Glomerular visceral epithelial cell (primary cell): ENCODE results near the gene POU4F1.

Source experiments
- DNase-seq: peaks from one replicate; pipeline ENCODE4 v3.0.0-alpha.2; 2016; ENCODE audit errors: extremely low spot score

POU4F1 gene, protein sequence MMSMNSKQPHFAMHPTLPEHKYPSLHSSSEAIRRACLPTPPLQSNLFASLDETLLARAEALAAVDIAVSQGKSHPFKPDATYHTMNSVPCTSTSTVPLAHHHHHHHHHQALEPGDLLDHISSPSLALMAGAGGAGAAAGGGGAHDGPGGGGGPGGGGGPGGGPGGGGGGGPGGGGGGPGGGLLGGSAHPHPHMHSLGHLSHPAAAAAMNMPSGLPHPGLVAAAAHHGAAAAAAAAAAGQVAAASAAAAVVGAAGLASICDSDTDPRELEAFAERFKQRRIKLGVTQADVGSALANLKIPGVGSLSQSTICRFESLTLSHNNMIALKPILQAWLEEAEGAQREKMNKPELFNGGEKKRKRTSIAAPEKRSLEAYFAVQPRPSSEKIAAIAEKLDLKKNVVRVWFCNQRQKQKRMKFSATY

DNA sequence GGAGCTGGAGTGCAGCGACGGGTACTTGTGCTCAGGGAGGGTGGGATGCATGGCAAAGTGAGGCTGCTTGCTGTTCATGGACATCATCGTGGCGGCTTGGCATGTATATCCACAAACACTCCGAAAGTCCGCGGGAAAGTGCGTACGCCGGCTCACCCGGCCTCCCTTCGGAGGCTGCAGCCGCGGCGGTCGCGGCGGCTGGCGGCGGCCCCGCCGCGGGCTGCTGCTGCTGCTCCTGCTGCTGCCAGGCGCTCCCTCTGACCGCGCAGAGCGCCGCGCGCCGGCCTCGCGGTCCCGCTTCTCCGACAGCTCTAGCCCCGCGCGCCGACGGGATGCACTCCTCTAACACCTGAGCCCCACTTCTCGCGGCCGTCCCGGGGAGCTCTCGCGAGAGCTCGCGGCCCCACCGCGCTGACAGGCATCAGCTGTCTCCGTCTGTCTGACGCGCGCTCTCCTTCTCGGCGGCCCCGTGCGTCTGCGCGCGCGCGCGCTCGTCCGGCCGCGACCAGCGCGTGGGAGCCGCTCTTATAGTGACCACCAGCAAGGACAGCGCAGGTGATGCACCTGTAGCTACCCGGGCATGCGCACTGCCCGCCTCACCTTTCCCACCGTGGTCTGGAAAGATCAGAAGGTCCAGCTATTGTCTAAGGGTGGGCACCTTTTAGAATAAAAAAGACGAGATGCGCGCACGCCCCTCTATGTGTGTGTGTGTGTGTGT, at the start of gene POU4F1:
Gene POU4F1 (minus strand): TSS at position 313 of the 718 bp plus-strand sequence. CDS start 226 bp downstream, at position 87.
- DNase-seq, result peak; percentile 71

DNA sequence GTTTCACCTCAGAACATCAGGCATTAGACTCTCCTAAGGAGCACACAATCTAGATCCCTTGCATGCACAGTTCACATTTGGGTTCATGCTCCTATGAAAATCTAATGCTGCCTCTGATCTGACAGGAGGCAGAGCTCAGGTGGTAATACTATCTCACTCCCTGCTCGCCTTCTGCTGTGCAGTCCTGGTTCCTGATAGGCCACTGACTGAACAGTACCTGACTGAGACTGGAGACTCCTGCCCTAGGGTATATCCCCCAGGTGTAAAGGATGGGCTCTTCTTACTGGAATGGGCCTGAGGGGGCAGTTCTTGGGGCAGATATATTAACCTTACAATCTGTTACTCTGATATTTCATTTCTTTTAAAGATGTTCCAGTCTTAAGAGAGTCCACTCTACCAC, 49.3 kb upstream of the POU4F1 start:
- DNase-seq, result no peak

DNA sequence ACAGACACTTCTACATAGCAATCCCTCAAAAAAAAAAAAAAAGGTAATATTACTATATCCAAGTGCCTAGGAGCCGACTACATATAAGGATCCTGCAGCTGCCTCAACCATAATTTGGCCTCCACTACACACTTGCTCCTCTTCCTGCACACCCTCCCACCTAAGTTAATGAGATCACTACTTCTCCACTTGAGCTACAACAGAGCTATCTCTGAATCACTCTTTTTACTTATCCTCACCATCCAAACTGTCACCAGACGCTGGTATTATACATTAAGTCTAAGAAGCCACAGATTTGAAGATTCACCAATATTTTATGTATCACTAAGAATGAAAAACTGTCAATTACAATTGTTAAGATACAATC, 47.3 kb upstream of the POU4F1 start:
- no peak for DNase-seq

DNA sequence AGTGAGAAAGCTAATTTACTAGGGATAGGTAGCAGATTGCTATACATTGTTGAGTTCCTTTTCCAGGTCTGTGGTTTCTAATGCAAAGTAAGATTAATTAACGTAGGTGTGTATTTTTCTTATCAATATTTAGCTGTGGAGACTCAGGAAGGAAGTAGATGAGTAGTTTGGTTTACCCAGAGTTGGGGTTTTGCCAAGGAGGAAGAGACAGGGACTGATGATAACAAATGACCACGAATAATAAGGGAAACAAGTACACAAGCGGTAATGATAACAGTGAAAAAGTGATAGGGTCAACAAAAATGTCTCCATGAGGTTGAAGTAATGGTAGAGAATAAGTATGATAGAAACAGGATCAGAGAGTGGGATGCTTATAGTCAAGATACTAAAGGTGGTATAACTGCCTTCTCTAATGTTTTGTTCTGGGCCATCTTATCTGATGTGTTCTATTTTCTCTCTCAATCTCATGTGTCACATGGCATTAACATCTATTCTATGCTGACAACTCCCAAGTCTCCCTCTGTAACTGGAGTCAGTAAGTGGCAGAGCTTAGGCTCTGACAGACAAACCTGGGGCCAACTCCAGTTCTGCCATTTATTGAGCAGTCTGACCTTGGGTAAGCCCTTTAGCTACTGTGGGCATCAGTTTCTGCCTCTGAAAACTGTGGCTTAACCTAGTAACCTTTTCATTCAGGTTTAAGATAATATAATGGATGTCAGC, 46.8 kb upstream of the POU4F1 start:
- no peak for DNase-seq

DNA sequence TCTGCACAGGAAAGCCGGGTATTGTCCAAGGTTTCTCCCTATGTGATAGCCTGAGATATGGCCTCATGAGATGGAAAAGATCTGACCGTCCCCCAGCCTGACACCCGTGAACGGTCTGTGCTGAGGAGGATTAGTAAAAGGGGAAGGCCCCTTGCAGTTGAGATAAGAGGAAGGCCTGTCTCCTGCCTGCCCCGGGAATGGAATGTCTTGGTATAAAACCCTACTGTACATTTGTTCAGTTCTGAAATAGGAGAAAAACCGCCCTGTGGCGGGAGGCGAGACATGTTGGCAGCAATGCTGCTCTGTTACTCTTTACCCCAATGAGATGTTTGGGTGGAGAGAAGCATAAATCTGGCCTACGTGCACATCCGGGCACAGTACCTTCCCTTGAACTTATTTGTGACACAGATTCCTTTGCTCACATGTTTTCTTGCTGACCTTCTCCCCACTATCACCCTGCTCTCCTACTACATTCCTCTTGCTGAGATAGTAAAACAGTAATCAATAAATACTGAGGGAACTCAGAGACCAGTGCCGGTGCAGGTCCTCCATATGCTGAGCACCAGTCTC, 43.8 kb upstream of the POU4F1 start:
- DNase-seq, result peak; percentile 23

DNA sequence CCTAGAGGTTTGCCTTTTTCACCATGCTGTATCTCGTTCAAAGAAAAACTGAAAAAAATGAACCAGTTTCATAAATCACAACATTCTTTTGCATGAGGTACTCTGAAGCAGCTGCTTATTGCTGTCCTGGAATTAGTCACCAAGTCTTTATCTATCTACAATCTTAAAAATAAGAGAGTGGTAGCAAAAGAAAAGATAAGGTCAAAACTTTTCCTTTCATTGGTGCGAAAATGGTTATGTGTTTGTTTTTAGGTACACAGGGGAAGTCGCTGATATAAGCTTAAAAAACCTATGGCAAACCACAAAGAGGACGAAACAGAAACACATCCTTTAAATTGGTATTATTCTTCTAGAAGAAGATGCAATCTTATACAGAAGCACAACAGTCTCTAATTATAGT, 34.9 kb upstream of the POU4F1 start:
- no peak for DNase-seq

DNA sequence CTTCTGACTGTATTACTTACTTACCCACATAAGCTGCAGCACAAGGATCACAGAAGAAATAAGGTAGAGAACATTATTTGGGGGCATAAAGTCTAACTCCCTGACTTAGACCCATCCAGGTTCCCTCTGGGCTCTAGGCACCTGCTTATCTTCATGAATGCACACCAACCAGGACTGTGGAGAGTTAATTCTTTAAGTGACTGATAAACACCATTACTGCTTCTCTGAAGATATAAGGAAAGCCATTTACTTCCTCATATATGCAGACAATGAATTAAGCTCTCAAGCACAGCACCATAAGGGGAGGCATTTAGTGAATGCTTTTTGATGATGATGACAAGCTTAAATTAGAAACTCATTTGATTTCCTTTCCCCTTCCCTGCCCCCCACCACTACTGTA, 33.1 kb upstream of the POU4F1 start:
- no peak for DNase-seq

DNA sequence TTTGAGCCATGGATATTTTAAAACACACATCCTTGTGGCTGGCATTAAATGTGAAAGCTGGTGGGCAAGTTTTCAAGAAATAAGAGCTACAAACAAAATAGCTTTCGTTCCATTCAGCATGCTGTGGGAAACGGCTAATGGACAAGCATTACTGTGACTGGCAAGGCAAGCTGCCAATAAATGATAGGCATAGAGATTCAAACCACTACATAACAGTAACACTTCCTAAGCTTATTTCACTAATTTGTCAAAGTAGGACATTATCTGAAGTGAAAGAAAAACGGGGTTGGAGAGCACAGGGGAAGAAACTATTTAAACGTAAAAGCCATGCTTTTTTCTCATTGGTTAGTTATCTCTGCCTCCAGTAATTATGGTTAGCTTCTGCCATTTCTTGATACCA, 29.6 kb upstream of the POU4F1 start:
- no peak for DNase-seq

DNA sequence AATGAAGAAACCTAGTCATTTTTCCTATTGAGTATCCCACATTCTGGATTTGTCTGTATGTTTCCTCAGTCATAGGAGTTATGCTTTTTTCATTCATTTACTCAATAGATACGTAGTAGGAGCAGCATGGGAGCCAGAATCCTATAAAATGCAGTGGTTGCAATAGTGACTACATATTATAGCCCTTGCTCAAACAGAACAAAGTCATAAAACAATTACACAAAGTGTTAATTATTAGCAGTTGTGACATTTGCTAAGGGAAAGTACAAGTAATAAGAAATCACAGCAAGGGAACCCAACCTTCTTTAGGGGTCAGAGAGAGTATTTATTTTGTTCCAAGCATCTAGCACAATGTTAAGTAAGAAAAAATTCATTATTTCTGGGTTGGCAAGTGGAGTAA, 27.7 kb upstream of the POU4F1 start:
- no peak for DNase-seq

DNA sequence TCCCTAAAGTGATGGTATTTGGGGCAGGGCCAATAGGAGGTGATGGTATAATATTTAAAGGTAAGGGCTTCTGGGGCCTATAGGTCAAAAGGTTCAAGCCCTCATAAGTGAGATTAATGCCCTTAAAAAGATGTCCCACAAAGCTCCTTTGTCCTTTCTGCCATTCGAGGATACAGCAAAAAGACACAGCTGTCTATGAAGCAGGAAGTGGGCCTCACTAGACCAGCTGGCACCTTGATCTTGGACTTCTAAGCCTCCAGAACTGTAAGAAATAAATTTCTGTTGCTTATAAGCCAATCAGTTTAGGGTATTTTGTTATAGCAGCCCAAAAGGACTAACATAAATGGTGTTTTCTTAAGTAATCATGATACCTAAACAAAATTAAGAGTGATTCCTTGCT, 27.2 kb upstream of the POU4F1 start:
- DNase-seq, result no peak

DNA sequence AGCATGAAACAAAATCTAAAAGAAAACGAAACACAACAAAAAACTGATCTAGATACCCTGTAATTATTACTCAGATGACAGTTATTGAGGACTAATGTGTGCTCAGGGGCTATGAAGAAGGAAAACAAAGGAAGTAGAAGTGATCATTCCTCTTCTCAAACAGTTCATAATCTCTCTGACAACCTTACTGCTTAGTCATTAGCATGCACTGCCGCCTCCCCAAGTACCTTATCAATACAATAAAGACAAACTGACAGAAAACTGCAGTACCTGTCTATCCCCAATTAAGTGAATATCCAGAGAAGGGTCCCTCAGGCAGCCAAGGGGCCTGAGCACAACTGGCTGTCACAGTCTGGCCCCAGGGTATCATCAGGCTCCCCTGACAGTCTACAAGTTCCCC, 22.0 kb upstream of the POU4F1 start:
- DNase-seq, result no peak

DNA sequence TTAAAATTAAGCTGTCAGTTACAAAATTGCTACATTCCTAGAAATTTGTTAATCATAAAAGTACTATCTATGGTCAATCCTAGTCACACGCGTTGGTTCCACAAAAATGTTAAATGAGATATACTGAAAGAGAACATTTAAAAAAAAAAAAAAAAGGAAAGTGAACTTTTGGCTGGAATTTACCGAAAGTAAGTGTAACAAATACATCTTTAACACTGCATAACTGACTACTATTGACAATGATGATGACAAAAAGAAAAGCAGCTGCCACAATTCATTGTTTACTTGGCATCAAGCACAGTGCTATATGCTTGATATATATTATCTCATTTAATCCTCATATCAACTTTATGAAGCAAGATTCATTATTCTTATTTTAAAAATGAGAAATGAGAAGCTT, 19.8 kb upstream of the POU4F1 start:
- DNase-seq, result no peak

DNA sequence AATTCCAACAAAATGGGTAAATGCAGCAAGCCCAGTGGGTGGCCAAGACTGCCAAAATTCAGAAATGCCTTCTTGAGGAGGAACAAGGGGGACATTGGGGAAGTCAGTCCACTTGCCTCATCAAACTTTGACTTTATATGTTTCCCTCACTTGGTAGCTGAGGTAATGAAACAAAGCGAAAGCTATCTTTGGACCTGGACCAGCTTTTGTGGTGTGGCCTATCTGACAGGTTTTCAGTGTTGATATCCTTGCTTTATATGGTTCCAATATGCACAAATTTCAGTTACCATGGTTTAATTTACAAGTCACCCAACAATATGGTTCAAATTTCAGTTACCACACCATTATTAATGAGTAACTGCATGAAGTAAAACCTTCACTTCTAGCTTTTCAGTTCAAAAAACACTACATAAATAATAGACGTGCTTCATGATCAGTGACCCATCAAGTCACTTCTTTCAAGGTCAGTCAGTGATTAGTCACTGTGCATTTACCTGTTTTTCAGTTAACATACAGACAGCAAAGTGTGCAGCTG, 17.7 kb upstream of the POU4F1 start:
- no peak for DNase-seq

DNA sequence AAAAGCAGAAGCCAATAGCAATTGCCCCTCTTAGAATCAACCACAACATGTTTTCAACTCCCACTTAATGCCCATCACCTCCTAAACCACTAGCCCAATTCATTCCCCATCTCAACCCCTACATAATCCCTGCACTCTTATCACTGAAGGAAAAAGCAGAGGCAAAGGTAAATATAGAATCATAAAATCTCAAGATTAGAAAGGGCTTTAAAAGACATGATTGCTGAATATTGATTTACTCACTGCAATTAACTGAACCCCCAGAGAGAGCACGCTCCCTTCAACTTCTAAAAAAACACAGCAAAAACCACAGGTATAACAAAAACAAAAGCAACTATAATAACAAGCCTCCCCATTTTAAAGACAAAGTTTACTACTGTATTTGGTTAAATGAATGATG, 15.1 kb upstream of the POU4F1 start:
- no peak for DNase-seq

DNA sequence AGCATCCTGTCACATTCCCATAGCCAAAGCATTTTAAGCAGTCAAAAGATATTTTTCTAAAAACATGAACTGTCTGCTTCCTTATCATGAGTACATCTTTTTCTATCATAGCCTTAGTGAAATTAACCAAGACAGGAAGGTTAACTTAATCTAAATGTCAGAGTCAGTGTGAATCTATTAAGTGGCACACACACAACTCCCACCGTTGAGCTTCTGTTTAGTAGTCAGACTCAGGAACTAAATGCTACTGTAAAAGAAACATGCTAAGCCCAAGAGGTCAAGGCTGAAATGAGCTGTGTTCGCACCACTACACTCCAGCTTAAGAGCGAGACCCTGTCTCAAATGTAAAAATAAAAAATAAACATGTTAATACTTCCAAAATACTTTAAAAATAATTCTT, 7.7 kb upstream of the POU4F1 start:
- DNase-seq, result no peak

DNA sequence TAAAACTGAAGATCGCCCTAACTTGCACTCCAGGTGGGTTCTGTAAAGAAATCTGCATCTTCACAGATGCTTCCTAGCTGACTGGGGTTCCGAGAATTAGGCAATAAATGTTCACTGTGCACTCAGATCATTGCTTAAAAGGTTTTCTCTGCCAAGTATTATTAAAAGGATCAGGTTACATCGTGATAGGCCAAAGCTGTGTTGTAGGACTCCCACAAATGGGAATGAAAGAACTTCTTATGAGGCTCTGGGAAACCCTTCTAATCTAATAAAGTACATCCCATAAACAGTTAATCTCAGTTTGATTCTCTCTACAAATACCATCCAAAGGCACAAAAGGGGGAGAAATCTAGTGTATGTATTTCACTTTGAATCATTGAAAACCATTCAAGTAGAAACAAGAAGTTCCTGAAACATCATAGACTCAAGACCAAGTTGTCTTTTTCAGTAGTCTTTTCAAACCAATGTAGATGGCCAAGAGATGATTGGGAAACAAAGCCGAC, 7.1 kb upstream of the POU4F1 start:
- no peak for DNase-seq

DNA sequence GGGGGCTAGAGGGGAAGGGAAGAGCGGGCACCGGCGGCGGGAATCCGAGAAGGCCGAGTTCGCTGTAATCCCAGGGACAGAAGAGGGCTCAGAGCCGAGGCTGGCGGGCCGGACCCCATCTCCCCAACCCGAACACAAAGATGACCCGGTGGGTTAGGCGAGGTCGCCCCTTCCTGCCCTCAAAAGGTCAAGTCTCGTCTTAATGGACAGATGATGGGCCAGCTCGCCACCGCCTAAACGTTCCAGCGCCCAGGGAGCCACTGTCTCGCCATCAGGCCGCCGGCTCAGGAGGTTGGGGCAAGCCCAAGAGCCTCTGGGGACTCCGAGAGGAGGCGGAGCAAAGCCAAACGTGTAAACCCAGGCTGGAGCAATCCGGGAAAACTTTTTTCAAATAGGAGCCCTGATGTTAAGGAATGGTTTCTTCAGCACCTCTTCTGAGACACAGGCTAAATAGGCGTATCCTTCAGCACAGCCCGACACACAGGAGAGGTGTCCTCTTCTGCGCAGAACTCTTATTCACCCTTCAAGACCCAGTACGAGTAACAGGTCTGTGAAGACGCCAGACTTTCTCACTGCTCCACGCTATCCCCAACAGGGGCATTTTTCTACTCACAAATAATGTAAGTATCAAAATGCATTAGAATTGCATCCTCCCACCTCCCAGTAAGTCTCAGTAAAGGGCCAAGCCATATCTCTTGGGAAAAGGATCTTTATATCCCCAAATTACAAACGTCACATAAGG, 6.3 kb upstream of the POU4F1 start:
- no peak for DNase-seq

DNA sequence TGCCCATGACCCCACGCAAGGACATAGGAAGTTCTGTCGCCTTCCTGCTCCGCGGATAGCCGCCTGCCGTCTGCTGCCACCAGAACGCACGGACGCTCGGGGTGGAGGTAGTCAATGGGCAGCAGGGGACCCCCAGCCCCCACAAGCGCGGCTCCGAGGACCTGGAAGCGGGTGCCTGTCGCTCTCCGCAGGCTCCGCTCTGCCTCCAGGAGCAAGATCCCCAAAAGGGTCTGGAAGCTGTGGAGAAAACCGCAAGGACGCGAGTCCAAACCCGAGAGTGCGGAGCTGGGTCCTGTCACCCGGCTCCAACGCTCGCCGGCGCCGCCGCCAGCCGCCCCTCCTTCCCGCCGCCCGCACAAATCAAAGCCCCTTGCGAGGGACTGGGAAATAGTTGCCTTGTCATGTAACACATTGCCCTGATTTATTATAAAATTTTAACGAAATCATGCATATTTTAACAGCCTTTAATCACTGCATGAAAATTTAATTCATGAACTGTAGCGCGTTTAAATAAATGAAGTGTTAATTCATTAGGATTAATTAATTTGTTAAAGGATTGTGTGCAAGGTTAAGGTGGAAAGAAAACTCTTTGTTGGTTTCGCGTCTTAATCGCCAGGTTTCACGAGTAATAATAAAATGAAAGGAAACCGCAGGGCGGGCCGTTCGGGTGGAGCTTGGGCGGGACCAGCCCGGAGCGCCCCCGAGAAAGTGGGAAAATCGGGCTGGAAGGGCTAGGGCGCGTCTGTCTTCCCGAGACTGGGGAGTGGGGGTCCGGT, 5.5 kb upstream of the POU4F1 start:
- DNase-seq, result no peak

DNA sequence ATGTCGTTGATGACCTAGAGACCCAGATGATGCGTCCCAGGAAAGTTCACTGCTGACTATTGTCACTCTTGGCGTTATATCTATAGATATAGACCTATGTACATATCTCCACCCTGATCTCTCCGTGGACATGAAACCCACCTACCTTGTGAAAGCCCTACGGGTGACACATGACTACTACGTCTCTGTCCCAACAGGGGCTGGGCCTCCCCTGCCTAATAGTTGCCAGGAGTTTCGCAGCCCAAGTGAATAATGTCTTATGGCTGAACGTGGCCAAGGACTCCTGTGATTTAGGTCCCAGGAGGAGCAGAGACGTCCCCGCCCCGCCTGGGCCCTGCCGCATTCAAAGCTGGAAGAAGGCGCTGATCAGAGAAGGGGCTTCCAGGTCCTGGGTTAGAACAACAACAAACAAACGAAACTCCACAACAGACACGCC, 4.9 kb upstream of the POU4F1 start:
- DNase-seq, result no peak
